Stimulated activated memory B cell treated with anti-CD40 and anti-IgM and Interleukin-4, amounts not matched to agents 10 μg/mL and 1 μg/mL and 100 μg/mL, for 72 hours (primary cell): ENCODE data around the gene OTOGL.

Source experiments
- ATAC-seq: fragments of 150-1000 bp; cut with Tn5 transposase; 2 replicates; pipeline ENCODE4 v1.10.0; 2021
- H3K27ac Mint-ChIP-seq: one replicate; pipeline ENCODE4 v1.8.0; 2022; ENCODE audit warnings: mild to moderate bottlenecking, mixed read lengths
- H3K27me3 Mint-ChIP-seq: one replicate; pipeline ENCODE4 v1.8.0; 2022; ENCODE audit warnings: mixed read lengths
- H3K36me3 Mint-ChIP-seq: one replicate; pipeline ENCODE4 v1.8.0; 2022; ENCODE audit warnings: mixed read lengths
- H3K4me1 Mint-ChIP-seq: one replicate; pipeline ENCODE4 v1.8.0; 2022; ENCODE audit warnings: mixed read lengths
- H3K4me3 Mint-ChIP-seq: one replicate; pipeline ENCODE4 v1.8.0; 2022; ENCODE audit warnings: mild to moderate bottlenecking, moderate library complexity, mixed read lengths
- H3K9me3 Mint-ChIP-seq: one replicate; pipeline ENCODE4 v1.8.0; 2022; ENCODE audit warnings: mixed read lengths

OTOGL gene

DNA sequence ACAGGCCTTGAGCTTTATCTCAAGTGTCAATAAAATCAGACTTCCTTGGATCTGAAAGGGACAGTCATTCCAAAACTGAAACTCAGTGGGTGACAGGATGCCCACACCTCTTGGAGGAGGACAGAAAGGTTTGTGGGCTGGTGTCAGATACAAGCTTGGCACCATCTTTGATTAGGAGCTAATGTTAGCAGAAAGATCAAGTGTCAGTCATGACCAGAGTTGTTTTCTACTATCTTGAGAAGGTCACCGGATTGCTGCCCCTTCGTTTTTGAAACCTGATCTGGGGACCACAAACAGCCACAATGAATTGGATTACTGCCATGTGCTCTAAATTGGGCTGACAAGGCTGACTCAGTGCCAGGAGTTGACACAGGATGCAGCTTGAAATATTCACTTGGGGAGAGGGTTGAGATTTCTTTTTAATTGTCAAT is 88.3 kb downstream of the OTOGL start:
- Mint-ChIP-seq H3K4me3 (no peak overlapping the region), H3K4me1 (no peaks in the 10 kb centered on the region), H3K36me3 (no peaks in the 10 kb centered on the region), H3K9me3 (no peaks in the 10 kb centered on the region), H3K27me3 (no peaks in the 10 kb centered on the region), H3K27ac (no peak overlapping the region)
- no peak for ATAC-seq

DNA sequence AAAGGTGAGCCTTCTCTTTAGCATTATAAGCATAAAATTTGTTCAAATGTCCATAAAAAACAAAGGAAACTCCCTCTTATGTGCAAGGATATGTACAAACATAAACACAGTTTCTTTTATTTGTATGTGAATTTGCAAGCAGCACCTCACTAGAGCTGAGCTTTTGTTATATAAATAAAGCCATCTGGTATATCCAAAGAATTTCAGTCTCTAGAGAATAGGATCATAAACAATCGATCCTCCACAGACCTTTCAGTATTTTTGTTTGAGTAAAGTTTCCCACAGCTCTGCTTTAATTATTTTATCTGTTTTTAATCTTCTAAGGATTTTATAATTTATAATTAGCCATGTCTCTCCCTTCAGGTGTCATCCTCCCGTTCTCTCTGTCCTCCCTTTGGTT is 89.2 kb downstream of the OTOGL start:
- H3K4me1 Mint-ChIP-seq: no peaks in the 10 kb centered on the region
- H3K27ac Mint-ChIP-seq: no peak overlapping the region
- no peaks in the 10 kb centered on the region for H3K27me3 Mint-ChIP-seq
- H3K36me3 Mint-ChIP-seq: no peaks in the 10 kb centered on the region
- H3K9me3 Mint-ChIP-seq: no peaks in the 10 kb centered on the region
- H3K4me3 Mint-ChIP-seq: no peak overlapping the region
- ATAC-seq: no peak

DNA sequence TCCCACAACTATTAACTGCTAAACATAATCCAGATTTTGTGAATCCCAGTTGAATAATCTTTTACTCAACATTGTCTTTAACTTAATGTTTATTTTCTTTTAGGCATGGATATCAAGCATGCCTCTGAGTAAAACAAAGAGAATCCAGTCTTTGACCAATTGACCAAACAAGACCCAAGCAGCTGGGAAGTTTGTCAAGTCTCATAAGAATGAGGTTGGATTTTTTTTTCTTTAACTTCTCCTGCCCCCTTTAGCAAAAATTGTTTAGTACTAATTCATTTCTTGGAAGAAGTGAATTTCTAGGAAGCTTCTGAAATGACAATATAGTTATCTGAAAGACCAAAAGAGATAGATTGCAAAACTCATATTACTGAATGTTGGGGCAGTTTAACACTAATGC is 89.9 kb downstream of the OTOGL start:
- no peaks in the 10 kb centered on the region for H3K36me3 Mint-ChIP-seq
- ATAC-seq: no peak
- H3K27me3 Mint-ChIP-seq: no peaks in the 10 kb centered on the region
- H3K4me3 Mint-ChIP-seq: no peak overlapping the region
- H3K4me1 Mint-ChIP-seq: no peaks in the 10 kb centered on the region
- no peaks in the 10 kb centered on the region for H3K9me3 Mint-ChIP-seq
- H3K27ac Mint-ChIP-seq: no peak overlapping the region

DNA sequence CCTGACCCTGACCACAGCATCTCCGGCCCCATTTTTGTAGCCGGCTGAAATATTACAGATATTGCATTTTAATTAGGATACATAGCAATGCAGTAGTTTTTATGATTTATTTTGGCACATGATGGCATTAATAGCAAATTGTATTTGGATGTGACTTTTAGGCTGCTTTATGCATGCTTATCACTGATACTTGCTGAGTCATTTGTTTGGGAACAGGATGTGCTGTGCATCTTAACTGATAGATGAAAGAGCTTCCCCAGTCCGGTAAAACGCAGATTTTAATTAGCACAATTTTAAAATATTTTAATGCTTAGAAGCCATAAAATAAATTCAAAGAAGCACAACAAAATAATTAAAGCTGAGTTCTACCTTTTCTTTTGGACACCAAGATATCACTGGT is 90.7 kb downstream of the OTOGL start:
- H3K27me3 Mint-ChIP-seq: no peaks in the 10 kb centered on the region
- no peak overlapping the region for H3K4me3 Mint-ChIP-seq
- H3K27ac Mint-ChIP-seq: no peak overlapping the region
- no peaks in the 10 kb centered on the region for H3K36me3 Mint-ChIP-seq
- no peaks in the 10 kb centered on the region for H3K4me1 Mint-ChIP-seq
- ATAC-seq: no peak
- no peaks in the 10 kb centered on the region for H3K9me3 Mint-ChIP-seq

DNA sequence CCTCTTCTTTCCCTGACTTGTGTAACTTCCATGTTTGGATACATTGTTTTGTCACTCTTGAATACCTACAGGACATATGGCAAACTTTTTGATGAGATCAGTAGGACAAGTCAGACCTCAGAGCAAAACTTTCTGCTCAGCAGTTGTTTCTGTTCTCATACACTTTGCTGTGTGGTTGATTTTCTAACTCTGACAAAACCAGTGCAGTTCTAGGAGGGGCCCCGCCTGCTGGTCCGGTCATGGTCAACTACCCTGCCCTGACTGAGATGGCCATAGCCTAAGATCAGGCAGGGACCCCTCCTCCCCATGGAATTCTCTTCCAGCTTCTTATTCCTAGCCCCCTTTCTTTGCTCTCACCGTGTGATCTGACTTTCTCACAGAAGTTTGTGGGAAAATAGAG is 92.8 kb downstream of the OTOGL start:
- no peaks in the 10 kb centered on the region for H3K9me3 Mint-ChIP-seq
- peak; percentile 31 for ATAC-seq
- H3K4me3 Mint-ChIP-seq: no peak overlapping the region
- H3K36me3 Mint-ChIP-seq: no peaks in the 10 kb centered on the region
- no peak overlapping the region for H3K27ac Mint-ChIP-seq
- no peaks in the 10 kb centered on the region for H3K4me1 Mint-ChIP-seq
- no peaks in the 10 kb centered on the region for H3K27me3 Mint-ChIP-seq

DNA sequence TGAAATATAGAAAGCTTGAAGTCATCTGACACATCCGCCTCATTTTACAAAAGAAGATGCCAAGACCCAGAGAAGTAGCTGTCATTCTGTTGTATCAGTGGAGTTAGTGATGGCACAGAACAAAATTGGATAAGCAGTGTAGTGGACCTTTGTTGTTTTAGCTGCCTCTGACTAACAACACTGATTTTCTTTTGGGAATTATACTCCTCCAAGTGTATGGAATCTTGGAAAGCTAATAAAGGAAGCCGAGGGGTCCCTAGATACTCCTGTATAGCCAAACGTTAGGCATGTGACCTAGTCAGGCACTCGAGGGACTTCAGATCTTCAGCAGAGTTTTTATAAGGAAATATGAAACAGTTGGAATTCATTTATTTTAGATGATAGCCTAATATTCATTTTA is 94.5 kb downstream of the OTOGL start:
- H3K27me3 Mint-ChIP-seq: peaks cover 9% of the 10 kb centered on the region
- H3K4me3 Mint-ChIP-seq: no peak overlapping the region
- no peak overlapping the region for H3K27ac Mint-ChIP-seq
- ATAC-seq: no peak
- H3K36me3 Mint-ChIP-seq: no peaks in the 10 kb centered on the region
- H3K4me1 Mint-ChIP-seq: no peaks in the 10 kb centered on the region
- no peaks in the 10 kb centered on the region for H3K9me3 Mint-ChIP-seq

DNA sequence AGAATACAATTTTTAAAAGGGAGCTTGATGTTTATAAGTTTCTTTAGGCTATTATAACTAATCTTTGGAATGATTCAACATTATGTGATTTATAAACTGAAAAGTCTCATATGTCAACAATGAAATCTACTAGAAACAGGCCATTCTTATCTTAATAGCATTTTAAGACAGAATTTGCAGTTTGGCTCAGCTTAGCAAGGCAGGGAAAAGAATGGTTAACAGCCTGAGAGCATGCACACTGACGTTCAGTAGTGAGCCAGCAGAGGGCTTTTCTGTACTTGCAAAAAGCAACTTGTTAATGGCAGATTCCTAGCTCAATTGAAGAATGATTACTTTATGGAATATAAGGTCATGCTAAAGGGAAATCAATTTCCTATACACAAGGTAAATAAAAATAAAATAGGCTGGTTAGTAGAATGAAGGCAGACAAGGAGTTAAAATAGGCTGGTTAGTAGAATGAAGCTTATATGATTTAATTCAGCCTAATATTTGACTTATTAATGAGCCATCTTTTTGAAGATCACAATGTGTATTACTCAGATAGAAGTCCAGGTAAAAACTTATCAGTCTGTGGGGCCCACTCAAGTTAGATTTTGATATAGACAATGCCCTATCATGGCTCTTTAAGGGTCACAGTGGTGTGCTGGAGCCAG is 95.9 kb downstream of the OTOGL start:
- Mint-ChIP-seq H3K4me3 (no peak overlapping the region), H3K36me3 (no peaks in the 10 kb centered on the region), H3K4me1 (no peaks in the 10 kb centered on the region), H3K27me3 (peaks cover 10% of the 10 kb centered on the region), H3K9me3 (no peaks in the 10 kb centered on the region), H3K27ac (no peak overlapping the region)
- ATAC-seq: no peak

DNA sequence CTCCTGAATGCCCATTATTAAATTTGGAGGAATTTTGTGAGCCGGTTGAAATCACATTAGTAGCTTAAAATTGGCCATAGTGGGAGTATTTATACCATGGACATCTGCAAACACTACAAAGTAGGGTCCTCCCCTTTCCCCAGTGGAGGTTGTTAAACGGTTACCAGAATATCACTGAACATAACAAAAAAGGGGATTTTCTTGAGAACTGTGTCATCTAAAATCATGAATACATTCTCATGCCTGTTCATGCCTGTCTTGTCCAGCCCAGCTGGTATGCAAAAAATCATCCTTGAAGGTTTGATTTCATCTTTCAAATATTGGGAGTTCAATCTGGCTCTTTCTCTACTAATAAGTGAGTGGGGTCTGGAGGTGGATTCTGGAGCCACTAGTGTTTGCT is 96.4 kb downstream of the OTOGL start:
- Mint-ChIP-seq H3K4me1 (no peaks in the 10 kb centered on the region), H3K4me3 (no peak overlapping the region), H3K9me3 (no peaks in the 10 kb centered on the region)

DNA sequence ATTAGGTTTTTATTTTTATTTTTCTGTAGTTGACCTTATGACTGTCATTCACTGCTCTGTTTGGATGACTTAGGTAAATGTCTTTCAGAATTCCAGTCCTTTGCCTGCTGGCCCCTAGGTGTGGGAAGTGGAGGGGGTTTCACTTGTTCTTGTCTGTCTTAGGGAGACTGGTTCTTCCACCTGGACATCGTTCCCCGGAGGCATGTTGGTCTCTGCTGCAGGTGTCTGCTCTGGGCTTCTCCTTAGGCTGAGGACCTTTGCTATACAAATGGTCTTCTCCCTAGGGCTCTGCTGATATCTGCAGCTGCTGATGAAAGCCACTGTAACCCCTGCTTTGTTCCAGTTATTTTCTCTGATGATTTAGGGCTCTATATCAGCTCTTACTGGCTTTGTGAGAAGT is 97.1 kb downstream of the OTOGL start:
- peaks cover 10% of the 10 kb centered on the region for H3K27me3 Mint-ChIP-seq
- no peaks in the 10 kb centered on the region for H3K36me3 Mint-ChIP-seq
- no peaks in the 10 kb centered on the region for H3K9me3 Mint-ChIP-seq
- no peaks in the 10 kb centered on the region for H3K4me1 Mint-ChIP-seq
- H3K4me3 Mint-ChIP-seq: no peak overlapping the region
- no peak for ATAC-seq
- H3K27ac Mint-ChIP-seq: no peak overlapping the region

More for the DNA sequence above, 96.4 kb downstream of the OTOGL start:
- no peak overlapping the region for H3K27ac Mint-ChIP-seq
- no peak for ATAC-seq
- peaks cover 10% of the 10 kb centered on the region for H3K27me3 Mint-ChIP-seq
- no peaks in the 10 kb centered on the region for H3K36me3 Mint-ChIP-seq

DNA sequence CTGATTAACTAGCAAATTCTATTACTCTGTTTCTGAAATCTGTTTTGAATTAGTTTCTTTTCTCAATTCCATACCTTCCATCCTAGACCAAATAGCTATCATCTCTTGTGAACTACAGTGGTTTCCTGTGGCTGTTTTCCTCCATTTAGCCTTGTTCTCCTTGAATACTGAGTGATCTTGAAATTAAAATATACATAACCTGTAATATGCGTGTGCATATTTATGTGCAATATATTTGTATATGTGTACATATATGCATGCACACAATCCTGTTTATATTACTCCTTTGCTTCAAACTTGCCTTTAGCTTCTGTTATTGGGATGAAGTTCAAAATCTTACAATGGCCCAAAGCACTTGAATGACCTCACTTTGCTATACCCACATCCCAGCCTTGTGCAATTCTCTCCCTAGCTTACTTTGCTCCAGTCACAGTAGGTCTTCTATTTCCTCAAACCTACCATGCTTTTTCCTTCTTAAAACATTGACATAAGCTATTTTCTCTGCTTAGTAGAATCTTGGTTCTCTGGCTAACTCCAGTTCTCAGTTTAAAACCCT is 99.5 kb downstream of the OTOGL start:
- no peak for ATAC-seq
- H3K4me3 Mint-ChIP-seq: no peak overlapping the region
- no peak overlapping the region for H3K27ac Mint-ChIP-seq
- H3K4me1 Mint-ChIP-seq: no peaks in the 10 kb centered on the region
- H3K9me3 Mint-ChIP-seq: no peaks in the 10 kb centered on the region
- no peaks in the 10 kb centered on the region for H3K36me3 Mint-ChIP-seq
- H3K27me3 Mint-ChIP-seq: peaks cover 19% of the 10 kb centered on the region

DNA sequence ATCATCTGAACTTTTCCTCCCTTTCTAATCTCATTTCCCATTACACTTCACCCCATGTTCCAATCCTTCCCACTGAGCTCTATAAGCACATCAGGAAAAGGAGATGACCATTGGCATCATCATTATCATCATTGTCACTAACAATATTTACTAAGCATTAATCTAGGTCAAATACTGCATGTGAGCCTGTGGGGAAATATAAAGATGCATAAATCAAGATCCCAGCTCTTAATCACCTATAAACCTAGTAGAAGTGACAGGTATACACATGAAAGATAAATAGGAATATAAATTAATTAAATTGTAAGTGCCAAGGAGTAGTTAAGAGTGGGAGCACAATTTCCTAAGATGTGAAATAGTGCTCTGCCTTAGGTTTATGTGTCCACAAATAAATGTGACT is 100.6 kb downstream of the OTOGL start:
- Mint-ChIP-seq H3K9me3 (no peaks in the 10 kb centered on the region), H3K4me3 (no peak overlapping the region)
- no peak for ATAC-seq

DNA sequence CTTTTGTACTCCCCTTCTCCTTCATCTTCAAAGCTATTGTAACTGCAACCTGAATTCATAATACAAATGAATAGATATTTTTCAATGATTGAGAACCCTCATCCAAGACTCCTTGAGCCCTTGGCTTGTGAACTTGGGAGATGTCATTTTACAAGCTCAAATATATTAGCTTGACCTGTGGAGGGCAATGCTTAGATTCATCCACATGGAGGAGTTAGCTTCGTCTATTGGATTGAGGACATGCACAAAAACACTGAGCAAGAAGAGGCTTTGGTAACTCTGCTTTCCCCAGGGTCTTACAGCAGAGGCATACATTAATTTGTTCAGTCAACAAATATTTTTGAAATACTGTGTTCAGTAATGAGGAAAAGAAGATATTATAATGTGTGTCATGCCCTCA is 101.1 kb downstream of the OTOGL start:
- ATAC-seq: no peak
- Mint-ChIP-seq H3K4me1 (no peaks in the 10 kb centered on the region), H3K36me3 (no peaks in the 10 kb centered on the region), H3K27ac (no peak overlapping the region), H3K4me3 (no peak overlapping the region), H3K27me3 (peaks cover 20% of the 10 kb centered on the region), H3K9me3 (no peaks in the 10 kb centered on the region)

More for the DNA sequence above, 100.6 kb downstream of the OTOGL start:
- Mint-ChIP-seq H3K27me3 (peaks cover 20% of the 10 kb centered on the region), H3K27ac (no peak overlapping the region), H3K36me3 (no peaks in the 10 kb centered on the region), H3K4me1 (no peaks in the 10 kb centered on the region)

DNA sequence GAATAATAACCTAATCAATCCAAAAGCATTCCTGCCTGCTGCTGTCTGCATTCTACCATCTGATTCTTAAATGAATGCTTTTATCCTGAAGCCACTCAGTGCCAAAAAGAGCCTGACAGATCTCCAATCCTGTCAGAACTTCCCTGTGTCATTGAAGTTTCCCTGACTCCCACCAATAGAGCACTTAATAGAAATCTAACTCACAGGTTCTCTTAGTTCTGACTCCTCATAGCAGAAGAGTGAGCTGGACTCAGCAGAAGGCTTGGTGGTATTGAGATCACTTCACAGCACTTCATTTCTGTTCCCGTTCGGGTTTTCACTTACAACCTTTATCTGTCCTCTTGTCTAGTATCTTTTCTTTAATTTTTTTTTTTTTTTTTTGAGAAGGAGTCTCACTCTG is 102.6 kb downstream of the OTOGL start:
- Mint-ChIP-seq H3K27ac (no peak overlapping the region), H3K36me3 (no peaks in the 10 kb centered on the region), H3K4me1 (no peaks in the 10 kb centered on the region), H3K9me3 (no peaks in the 10 kb centered on the region), H3K27me3 (peaks cover 20% of the 10 kb centered on the region), H3K4me3 (no peak overlapping the region)
- ATAC-seq: no peak

DNA sequence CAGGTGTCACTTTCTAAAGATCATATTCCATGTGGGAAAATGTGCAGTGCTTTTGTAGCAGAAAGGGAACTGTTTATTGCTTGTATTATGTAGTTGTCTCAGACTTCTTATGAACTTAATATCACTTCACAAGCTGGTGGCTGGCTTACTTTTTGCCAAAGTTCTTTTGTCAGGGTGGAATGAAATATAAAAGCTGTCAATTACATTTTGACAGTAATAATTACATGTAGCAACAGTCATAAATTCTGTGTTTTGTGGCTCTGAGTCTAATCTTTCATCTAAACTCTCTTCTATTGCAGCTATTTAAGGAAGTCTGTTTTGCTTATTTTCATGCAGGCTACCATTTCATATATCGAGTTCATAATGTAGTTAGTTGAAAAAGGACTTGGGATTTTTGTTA is 106.6 kb downstream of the OTOGL start:
- ATAC-seq: no peak
- no peaks in the 10 kb centered on the region for H3K36me3 Mint-ChIP-seq

DNA sequence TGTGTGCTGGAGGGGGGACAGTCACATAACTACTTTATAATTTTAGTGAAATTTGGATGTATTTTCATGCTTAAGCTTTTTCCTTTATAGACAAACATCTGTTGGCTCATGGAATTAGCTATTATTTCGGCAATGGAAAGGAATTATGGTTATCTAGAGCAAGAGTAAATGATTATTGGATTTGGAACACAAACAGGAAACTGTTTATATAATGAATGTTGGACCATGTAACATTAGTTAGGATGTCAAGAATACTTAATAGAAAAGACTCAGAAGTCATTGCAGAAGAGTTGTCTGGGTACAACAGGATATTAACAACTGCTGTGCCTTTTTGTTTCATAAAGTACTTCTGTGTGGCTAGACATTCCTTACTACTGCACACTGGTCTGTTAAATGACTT is 108.7 kb downstream of the OTOGL start:
- Mint-ChIP-seq H3K4me3 (no peak overlapping the region), H3K9me3 (no peaks in the 10 kb centered on the region), H3K27me3 (peaks cover 9% of the 10 kb centered on the region), H3K36me3 (no peaks in the 10 kb centered on the region), H3K4me1 (no peaks in the 10 kb centered on the region), H3K27ac (no peak overlapping the region)
- no peak for ATAC-seq

More for the DNA sequence above, 106.6 kb downstream of the OTOGL start:
- no peak overlapping the region for H3K4me3 Mint-ChIP-seq
- H3K9me3 Mint-ChIP-seq: no peaks in the 10 kb centered on the region
- H3K4me1 Mint-ChIP-seq: no peaks in the 10 kb centered on the region
- H3K27me3 Mint-ChIP-seq: peaks cover 10% of the 10 kb centered on the region
- no peak overlapping the region for H3K27ac Mint-ChIP-seq

DNA sequence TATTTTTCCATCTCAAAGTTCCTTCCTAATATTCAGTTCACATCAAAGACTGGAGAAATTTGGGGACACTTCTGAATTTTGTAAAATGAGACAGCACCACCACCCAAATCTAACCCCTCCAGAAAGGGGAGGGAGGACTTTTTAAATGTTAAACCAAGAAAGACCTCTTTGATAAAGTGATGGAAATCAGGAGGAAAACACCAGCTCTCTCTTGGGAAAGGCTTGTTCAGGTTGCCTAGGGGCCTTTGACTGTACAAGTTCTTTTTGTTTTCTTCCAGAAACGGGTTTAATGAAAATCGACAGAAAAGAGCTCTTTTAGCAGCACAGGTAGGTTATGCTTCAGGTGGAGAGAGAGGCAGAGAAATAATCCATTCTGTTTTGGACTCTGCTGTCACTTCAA is 112.3 kb downstream of the OTOGL start:
- H3K4me3 Mint-ChIP-seq: no peak overlapping the region
- H3K36me3 Mint-ChIP-seq: no peaks in the 10 kb centered on the region
- no peaks in the 10 kb centered on the region for H3K27me3 Mint-ChIP-seq
- H3K4me1 Mint-ChIP-seq: no peaks in the 10 kb centered on the region
- no peak for ATAC-seq
- H3K9me3 Mint-ChIP-seq: no peaks in the 10 kb centered on the region
- H3K27ac Mint-ChIP-seq: no peak overlapping the region
